Heart left ventricle (tissue), 16 donors: ENCODE data around the gene ANGPTL2. TPM values are rescaled to one million over a fixed set of nuclear protein-coding genes. Genes with fewer than 3 reads are reported as not detected.

Source experiments
- ATAC-seq, 4 donors: fragments of 200-7000 bp; cut with Tn5 transposase; one replicate each; pipeline ENCODE4 v1.9.1; 2020 to 2022; ENCODE audit warnings: moderate library complexity in 4 of 4, mild to moderate bottlenecking in 3 of 4, moderate number of reproducible peaks in 1 of 4
- DNase-seq, 5 donors: peaks; one replicate each; pipeline ENCODE4 v3.0.0-alpha.2; 2020
- H3K27ac ChIP-seq, 12 donors: fragments of 200-600 bp; sonication (generic) in 4 of 12; one replicate each; pipeline versions ENCODE4 v1.5.0 to v1.8.0; 2016 to 2022; ENCODE audit warnings: mild to moderate bottlenecking in 2 of 12
- H3K27me3 ChIP-seq, 9 donors: fragments of 200-600 bp; sonication (generic) in 2 of 9; one replicate each; pipeline versions ENCODE4 v1.5.1 to v1.8.0; 2016 to 2022; ENCODE audit warnings: mild to moderate bottlenecking in 3 of 9
- H3K36me3 ChIP-seq, 9 donors: fragments of 200-600 bp; sonication (generic) in 2 of 9; one replicate each; pipeline versions ENCODE4 v1.5.0 to v1.8.0; 2018 to 2022; ENCODE audit warnings: mild to moderate bottlenecking in 2 of 9
- H3K4me1 ChIP-seq, 12 donors: fragments of 200-600 bp; sonication (generic) in 4 of 12; one replicate each; pipeline versions ENCODE4 v1.5.0 to v1.8.0; 2016 to 2022; ENCODE audit warnings: mild to moderate bottlenecking in 3 of 12
- H3K4me3 ChIP-seq, 12 donors: fragments of 200-600 bp; sonication (generic) in 4 of 12; one replicate each; pipeline versions ENCODE4 v1.5.0 to v1.8.0; 2017 to 2022; ENCODE audit warnings: mild to moderate bottlenecking in 9 of 12, moderate library complexity in 4 of 12
- H3K9me3 ChIP-seq, 12 donors: fragments of 200-600 bp; sonication (generic) in 4 of 12; one replicate each; pipeline versions ENCODE4 v1.5.0 to v1.8.0; 2016 to 2022; ENCODE audit warnings: mild to moderate bottlenecking in 1 of 12
- CTCF ChIP-seq, 12 donors: fragments of 200-600 bp; sonication (generic) in 4 of 12; IDR thresholded peaks; one replicate each; pipeline versions ENCODE4 v1.5.0 to v1.8.0; 2018 to 2022; ENCODE audit warnings: antibody characterized with exemption in 12 of 12, mild to moderate bottlenecking in 5 of 12
- POLR2A ChIP-seq, 2 donors: fragments of 450-650 bp; IDR thresholded peaks; one replicate each; pipeline ENCODE4 v1.6.1; 2017; ENCODE audit warnings: antibody characterized with exemption in 2 of 2, mild to moderate bottlenecking in 2 of 2, moderate library complexity in 2 of 2
- WGBS, 4 donors: extraction: QIAGEN DNeasy Blood & Tissue Kit in 2 of 4; methylation state at CpG; one replicate each; pipeline versions ENCODE4 v1.1.5 to v1.1.7; 2013 to 2018; 5-methylcytosine and 5-hydroxymethylcytosine counted together
- intact Hi-C, 10 donors: fragments of 100-400 bp; cut with DNase I; formaldehyde crosslinking; loops; one replicate each; pipeline versions ENCODE4 v1.11.1 to v1.14.2; 2022
- polyA plus RNA-seq, 2 donors: library from polyadenylated mRNA; stranded (reverse); fragments of 200-250 nt; gene quantifications; one replicate each; pipeline ENCODE4 v1.2.3, GENCODE V29; 2013
- total RNA-seq, 9 donors: library from RNA; depleted of rRNA in 2 of 9; stranded (reverse); fragments of >200 nt in 2 of 9; fragmentation: NEBNext Ultra II Directional in 3 of 9; extraction: Animal tissue kit (Norgen Biotek cat#: 25700) in 3 of 9; gene quantifications; one replicate each; pipeline versions ENCODE4 v1.1.0 to v1.2.4, GENCODE V29; 2016 to 2023
- donor health status: ischemic (EF 13 %, LVEDD 7.1; RV severe dilation, severe dysfunction).
- donor health status: healthy with polysubstance abuse.
- donor health status: DM: no; HTN: yes; CAD: no.
- donor health status: DM: no; HTN: no; CAD: no.
- donor health status: ischemic (EF 25% LVEDD 6.9; RV normal size, moderate dysfunction).
- donor health status: ischemic (EF 25% LVEDD 5.7; RV mildly dilated, moderate dysfunction).
- donor health status: healthy.
- donor health status: DM: yes; HTN: yes; CAD: no.
- donor health status: ischemic (EF 35%, LVEDD 5.7; RV mildly dilated, moderate dysfunction).
- donor health status: nonischemic (EF 11% LVEDD 7.7; RV severe dilation, severe dysfunction).
- donor health status: DM: yes; HTN: yes; CAD: no.
- donor health status: PGD.
- donor health status: ischemic (EF 29% LVEDD 5.4; RV normal size, mild dysfunction).
- donor health status: nonischemic (EF 23%, LVEDD 6.1; RV moderate dilation, normal function).

Gene ANGPTL2
- total and polyA plus RNA-seq, 11 donors, result 17.0 to 92.5 (median 45.8) TPM

GRCh38 chr9:127038531-127038930 is 83.9 kb downstream of the ANGPTL2 start:
- no peak for ATAC-seq
- Histone ChIP-seq H3K27me3 (no peaks in the 10 kb centered on the region), H3K27ac (no peak overlapping the region), H3K36me3 (no peaks in the 10 kb centered on the region), H3K4me3 (no peak overlapping the region), H3K4me1 (peaks cover 0 to 41% (median 26%) of the 10 kb centered on the region in 12 donors), H3K9me3 (no peaks in the 10 kb centered on the region)
- WGBS, 4 donors, result 89 to 100% (median 97%) methylated on average over 5 of the region's 5 CpGs
- TF ChIP-seq CTCF (IDR thresholded peaks at IDR 0.05) (no peak), POLR2A (IDR thresholded peaks at IDR 0.05) (no peak)
- DNase-seq, result no peak
- intact Hi-C loops, result no loop called here

Other genes starting within 250 kb of the ANGPTL2 start
- 10 to 100 TPM in 8 of 9 donors, 1 to 10 TPM in 1; 9.7 to 21.8 (median 14.4) TPM for gene RALGPS1, start 207.9 kb downstream of the ANGPTL2 start, total RNA-seq
- gene RALGPS1, start 207.9 kb downstream of the ANGPTL2 start, polyA plus RNA-seq, result 10 to 100 TPM in 1 of 2 donors, 1 to 10 TPM in 1; 8.0 to 15.8 TPM
- 10 to 100 TPM; 11.9 to 60.4 (median 26.0) TPM for gene GARNL3, start 142.1 kb upstream of the ANGPTL2 start, total RNA-seq
- gene GARNL3, start 142.1 kb upstream of the ANGPTL2 start, polyA plus RNA-seq, result 10 to 100 TPM in 1 of 2 donors, 1 to 10 TPM in 1; 7.1 to 14.9 TPM